ENCODE data around the gene CDH1. TPM values are rescaled to one million over a fixed set of nuclear protein-coding genes. Genes with fewer than 3 reads are reported as not detected.

The CDH1 gene
- polyA plus RNA-seq: not detected in 2 replicates

DNA sequence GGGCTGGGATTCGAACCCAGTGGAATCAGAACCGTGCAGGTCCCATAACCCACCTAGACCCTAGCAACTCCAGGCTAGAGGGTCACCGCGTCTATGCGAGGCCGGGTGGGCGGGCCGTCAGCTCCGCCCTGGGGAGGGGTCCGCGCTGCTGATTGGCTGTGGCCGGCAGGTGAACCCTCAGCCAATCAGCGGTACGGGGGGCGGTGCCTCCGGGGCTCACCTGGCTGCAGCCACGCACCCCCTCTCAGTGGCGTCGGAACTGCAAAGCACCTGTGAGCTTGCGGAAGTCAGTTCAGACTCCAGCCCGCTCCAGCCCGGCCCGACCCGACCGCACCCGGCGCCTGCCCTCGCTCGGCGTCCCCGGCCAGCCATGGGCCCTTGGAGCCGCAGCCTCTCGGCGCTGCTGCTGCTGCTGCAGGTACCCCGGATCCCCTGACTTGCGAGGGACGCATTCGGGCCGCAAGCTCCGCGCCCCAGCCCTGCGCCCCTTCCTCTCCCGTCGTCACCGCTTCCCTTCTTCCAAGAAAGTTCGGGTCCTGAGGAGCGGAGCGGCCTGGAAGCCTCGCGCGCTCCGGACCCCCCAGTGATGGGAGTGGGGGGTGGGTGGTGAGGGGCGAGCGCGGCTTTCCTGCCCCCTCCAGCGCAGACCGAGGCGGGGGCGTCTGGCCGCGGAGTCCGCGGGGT, at the start of gene CDH1:
Gene CDH1 (plus strand): TSS at position 247 of the 684 bp plus-strand sequence. CDS start 124 bp downstream, at position 371.

DNA sequence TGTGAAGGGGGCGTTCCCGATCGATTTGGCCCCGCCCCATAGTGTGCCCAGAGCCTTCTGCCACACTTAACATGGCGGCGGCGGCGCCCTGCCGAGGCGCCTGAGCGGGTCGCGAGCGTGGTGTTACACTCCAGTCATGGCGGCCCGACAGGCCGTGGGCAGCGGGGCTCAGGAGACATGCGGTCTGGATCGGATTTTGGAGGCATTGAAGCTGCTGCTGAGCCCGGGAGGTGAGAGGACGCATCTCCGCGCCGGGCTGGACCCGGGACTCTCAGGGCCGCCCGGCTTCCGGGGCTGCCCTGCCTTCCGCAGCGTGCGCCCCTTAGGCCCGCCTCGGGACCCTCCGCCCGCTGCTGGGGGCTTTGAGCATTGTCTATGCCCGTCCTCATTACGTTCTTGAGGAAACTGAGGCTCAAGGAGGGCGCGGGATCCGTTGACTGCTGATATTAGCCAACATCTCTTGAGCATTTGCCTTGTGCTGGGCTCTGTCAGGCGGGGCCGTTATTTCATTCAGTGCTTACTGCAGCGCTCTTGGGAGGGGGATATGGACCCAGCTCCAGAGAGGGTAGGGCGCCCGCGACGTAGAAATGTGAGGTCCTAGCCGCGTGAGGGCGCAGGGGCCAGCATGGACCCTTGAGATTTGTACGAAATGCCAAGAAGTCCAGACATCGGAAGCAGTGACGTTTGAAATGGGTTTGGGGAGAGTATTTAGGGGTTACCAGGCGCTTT, 106.6 kb downstream of the CDH1 start, which contains the start of gene TANGO6:
Gene TANGO6 (plus strand): TSS at position 50 of the 729 bp plus-strand sequence. CDS start 87 bp downstream, at position 137.

Other genes with a start within 250 kb of the CDH1 start
- 10.1 and 11.2 TPM in 2 replicates for gene ZFP90, start 198.0 kb upstream of the CDH1 start, polyA plus RNA-seq
- gene CDH3, start 92.0 kb upstream of the CDH1 start, polyA plus RNA-seq: 0.32 TPM in 1 of 2 replicates, not detected in the other
- gene TANGO6, start 106.2 kb downstream of the CDH1 start, polyA plus RNA-seq: 2.0 and 3.5 TPM in 2 replicates

All from Purkinje cell (primary cell).